HG03060 (cell line): ENCODE data around the gene THSD7B.

Experiments used
- ATAC-seq: cut with Tn5 transposase; IDR thresholded peaks from one replicate; pipeline ENCODE4 v1.9.1; 2021; ENCODE audit warnings: low read depth, moderate number of reproducible peaks; ENCODE audit not compliant: unreplicated experiment

Gene THSD7B

GRCh38 chr2:137133225-137133624, 367.9 kb downstream of the THSD7B start:
- ATAC-seq: no peak

GRCh38 chr2:137138263-137138662, 372.9 kb downstream of the THSD7B start:
- ATAC-seq: no peak

- no peak for ATAC-seq
Observed at GRCh38 chr2:137151731-137152130, 386.4 kb downstream of the THSD7B start.

GRCh38 chr2:137154946-137155345, 389.6 kb downstream of the THSD7B start:
- no peak for ATAC-seq

GRCh38 chr2:137155356-137156104, 390.2 kb downstream of the THSD7B start:
- no peak for ATAC-seq

- no peak for ATAC-seq
Observed at GRCh38 chr2:137156221-137156844, 391.0 kb downstream of the THSD7B start.

- no peak for ATAC-seq
Observed at GRCh38 chr2:137157851-137158250, 392.5 kb downstream of the THSD7B start.

GRCh38 chr2:137161250-137161649, 395.9 kb downstream of the THSD7B start:
- no peak for ATAC-seq

GRCh38 chr2:137165968-137166367, 400.6 kb downstream of the THSD7B start:
- no peak for ATAC-seq

- no peak for ATAC-seq
Observed at GRCh38 chr2:137167651-137168050, 402.3 kb downstream of the THSD7B start.

GRCh38 chr2:137168552-137168951, 403.2 kb downstream of the THSD7B start:
- ATAC-seq: no peak

- ATAC-seq: no peak
Observed at GRCh38 chr2:137172162-137172561, 406.8 kb downstream of the THSD7B start.

- peak; percentile 85 for ATAC-seq
Observed at GRCh38 chr2:137173463-137173862, 408.1 kb downstream of the THSD7B start.

GRCh38 chr2:137175246-137175645, 409.9 kb downstream of the THSD7B start:
- no peak for ATAC-seq

- ATAC-seq: no peak
Observed at GRCh38 chr2:137178951-137179377, 413.6 kb downstream of the THSD7B start.

- no peak for ATAC-seq
Observed at GRCh38 chr2:137179542-137179941, 414.2 kb downstream of the THSD7B start.

- ATAC-seq: no peak
Observed at GRCh38 chr2:137180012-137180411, 414.7 kb downstream of the THSD7B start.

- ATAC-seq: no peak
Observed at GRCh38 chr2:137181370-137181769, 416.0 kb downstream of the THSD7B start.

- ATAC-seq: no peak
Observed at GRCh38 chr2:137182071-137182470, 416.7 kb downstream of the THSD7B start.

GRCh38 chr2:137183206-137183898, 418.0 kb downstream of the THSD7B start:
- ATAC-seq: no peak

GRCh38 chr2:137185378-137186078, 420.2 kb downstream of the THSD7B start:
- no peak for ATAC-seq
